GM18909 (cell line): ENCODE data around the gene PAGE2.
"Not testable (repeated sequence)": the region's sequence is repeated elsewhere in the genome, so short reads cannot be mapped to it uniquely, and the experiment has no call there.

ENCODE experiments used
- ATAC-seq: cut with Tn5 transposase; IDR thresholded peaks from one replicate; pipeline ENCODE4 v1.9.1; 2021; ENCODE audit warnings: mild to moderate bottlenecking; ENCODE audit not compliant: unreplicated experiment, poor library complexity

The PAGE2 gene

DNA sequence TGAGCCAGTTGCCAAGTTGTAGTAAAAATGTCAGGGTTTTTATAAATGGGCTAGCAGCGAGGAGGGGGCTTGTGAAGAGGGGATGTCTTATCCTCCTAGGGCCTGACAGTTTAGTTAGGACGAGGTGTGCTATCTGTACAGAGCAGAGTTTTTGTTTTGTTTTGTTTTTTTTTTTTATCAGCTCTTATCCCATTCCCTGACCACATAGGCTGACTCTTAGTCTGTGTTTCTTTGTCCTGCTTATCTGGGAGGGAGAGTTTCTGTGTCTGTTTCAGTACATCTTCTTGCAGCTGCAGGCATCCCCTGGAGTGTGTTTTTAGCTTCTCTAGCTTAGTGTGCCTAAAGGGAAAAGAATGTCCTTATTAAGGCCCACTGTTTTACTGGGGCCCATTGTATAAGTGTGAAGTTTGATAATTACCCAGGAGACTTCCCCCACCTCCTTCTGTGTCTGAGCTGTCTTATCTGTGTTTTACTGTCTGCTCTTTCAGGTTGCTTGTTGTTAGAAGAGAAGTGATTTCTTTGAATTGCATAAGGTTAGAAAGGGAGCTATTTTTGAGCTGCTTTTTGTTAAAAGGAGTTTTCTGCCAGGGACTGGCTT lies 32.0 kb downstream of the PAGE2 start:
- ATAC-seq = no peak

DNA sequence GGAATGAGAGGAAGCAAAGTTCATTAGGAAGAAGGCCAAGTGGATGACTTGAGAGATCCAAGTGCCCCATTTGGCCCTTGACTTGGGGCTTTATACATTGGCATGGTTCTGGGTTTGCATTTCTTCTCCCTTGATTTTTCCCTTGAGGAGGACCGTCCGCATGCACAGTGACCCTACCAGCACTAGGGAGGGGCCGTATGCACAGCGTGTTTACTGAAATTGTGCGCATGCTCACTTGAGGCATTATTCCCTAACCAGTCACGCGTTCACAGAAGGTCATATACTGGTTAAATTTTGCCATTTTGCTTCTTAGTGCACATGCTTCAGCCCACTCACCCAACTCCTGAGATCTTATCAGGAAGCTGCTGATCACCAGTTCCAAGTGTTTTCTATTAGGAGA lies 35.1 kb downstream of the PAGE2 start:
- ATAC-seq = no peak

DNA sequence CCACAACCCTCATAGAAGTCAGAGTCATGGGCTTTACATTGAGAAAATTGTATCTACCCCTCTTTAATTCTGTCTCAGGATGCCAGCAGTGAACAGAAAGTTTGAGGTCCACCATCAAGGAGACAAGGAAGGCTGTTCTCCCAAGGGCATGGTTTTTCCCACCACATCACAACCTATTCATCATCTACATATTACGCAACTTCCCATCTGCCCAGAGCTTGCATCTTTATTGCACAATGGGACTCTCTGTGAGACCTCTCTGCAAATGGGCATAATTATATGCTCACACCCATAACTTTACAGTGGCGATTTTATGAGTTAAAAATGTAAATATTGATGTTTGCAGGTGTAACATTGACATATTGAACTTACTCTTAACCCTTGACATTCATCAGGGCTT lies 38.9 kb downstream of the PAGE2 start:
- no peak for ATAC-seq

DNA sequence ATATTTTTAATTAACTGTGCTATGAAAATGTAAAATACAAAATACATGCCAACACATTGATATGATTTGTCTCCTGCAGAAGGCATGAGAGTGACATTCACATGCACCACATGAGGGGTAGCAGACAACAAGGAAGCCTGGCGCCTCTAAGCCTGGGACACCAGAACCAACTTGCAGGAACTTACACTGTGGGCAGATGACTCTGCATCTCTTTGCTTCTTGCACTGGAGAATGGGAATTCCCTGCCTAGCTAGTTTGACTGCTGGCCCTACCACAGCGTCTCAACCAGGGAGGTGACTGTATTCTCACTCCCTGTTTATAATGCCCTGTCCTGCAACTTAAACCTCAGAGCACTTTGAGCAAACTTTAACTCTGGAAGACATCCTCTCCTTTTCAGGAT lies 40.5 kb downstream of the PAGE2 start:
- no peak for ATAC-seq

DNA sequence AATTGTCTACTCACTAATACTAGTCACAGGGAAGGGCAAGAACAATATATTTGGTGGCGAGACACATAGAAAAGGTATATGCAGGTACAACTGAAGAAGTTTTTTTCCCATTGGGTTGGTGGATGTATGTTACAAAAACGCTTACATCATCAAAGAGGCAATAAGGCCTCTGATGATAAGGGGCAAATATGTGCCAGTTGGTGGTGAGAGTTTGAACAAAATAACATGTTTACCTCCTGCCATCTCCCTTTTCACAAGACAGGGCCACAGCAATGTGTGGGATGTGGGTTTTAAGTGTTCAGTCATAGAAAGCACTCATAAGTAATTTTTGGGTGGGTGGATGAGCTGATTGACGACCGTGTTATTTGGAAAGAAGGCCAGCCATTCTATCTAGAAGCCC lies 41.7 kb downstream of the PAGE2 start:
- ATAC-seq = no peak

DNA sequence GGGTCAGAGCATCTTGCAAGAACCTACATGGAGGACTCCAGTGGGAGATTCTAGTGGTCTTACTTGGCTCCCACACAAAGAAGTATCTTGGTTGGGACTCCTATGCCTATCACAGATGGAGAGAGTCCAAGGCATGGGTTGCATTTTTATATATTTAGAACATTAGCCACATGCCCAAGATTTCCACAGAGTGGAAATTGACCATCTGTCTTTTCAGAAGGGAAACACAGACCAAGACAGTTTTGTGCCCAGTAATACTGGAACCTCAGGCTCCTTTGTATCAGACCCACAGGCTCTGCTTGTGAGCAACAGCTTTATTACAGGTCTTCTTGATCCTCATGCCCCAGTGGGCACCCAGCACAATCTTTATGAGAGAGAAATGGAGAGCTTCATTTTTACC lies 43.6 kb downstream of the PAGE2 start:
- no peak for ATAC-seq

DNA sequence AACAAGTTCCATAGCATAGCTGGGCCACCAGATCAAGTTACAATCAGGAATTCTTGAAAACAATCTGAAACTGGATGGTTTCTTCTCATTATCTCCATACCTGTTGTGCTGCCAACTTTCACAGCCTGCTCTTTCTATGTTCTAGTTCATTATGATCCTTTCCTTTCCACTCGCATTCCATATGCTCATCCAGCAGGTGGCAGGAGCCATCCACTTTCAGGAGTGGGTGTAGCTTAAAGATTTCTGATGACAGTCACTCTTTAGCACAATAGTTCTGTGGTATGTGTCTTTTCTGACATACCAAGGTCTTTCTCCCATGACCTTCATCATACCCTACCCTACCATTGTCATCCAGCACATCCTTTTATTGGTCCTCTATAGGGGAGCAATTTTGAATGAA lies 46.4 kb downstream of the PAGE2 start:
- no peak for ATAC-seq

DNA sequence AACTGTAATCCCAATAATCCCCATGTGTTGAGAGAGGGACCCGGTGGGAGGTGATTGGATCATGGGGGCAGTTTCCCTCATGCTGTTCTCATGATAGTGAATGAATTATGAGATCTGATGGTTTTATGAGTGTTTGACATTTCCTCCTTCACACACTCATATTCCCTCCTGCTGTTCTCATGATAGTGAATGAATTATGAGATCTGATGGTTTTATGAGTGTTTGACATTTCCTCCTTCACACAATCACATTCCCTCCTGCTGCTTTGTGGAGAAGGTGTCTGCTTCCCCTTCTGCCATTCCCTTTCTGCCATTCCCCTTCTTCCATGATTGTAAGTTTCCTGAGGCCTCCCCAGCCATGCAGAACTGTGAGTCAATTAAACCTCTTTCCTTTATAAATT lies 52.0 kb downstream of the PAGE2 start:
- ATAC-seq = not testable (repeated sequence)
